ENCODE measurements around the gene ADGRA1. TPM values are rescaled to one million over a fixed set of nuclear protein-coding genes. Genes with fewer than 3 reads are reported as not detected.

Gene ADGRA1
- total and polyA plus RNA-seq, 2 experiments from 2014 or later = 0.23 to 0.52 TPM

DNA sequence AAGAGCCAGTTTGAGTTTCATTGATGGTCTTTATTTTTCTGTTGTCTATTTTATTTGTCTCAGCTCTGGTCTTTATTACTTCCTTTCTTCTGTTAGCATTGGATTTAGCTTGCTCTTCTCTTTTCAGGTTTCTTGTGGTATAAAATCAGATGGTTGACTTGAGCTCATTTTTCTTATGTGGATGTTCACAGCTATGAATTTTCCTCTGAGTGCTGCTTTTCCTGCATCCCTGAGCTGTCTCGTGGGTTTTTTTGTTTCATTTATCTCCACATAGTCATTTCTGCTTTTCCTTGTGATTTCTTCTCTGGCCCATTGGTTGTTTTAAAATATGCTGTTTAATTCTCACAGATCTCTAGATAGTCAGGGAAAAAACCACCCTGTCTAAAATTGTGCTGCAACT lies 19.7 kb downstream of the ADGRA1 start:
- Histone ChIP-seq H3F3A (replicated peaks; ENCODE audit: low read depth) (no peaks in the 10 kb centered on the region), H3K4me1 (ENCODE audit: insufficient read depth) (no peaks in the 10 kb centered on the region), H3K36me3 (ENCODE audit: insufficient read depth) (no peaks in the 10 kb centered on the region), H2AFZ (no peak overlapping the region), H3K27me3 (ENCODE audit: insufficient read depth) (no peaks in the 10 kb centered on the region), H4K20me1 (replicated peaks; ENCODE audit: insufficient read depth) (no peaks in the 10 kb centered on the region), H3K27ac (ENCODE audit: low read depth) (no peak overlapping the region), H3K9me2 (ENCODE audit: insufficient read depth) (no peaks in the 10 kb centered on the region), H3K4me2 (no peak overlapping the region), H3K4me3 (no peak overlapping the region), H3K79me2 (replicated peaks; ENCODE audit: insufficient read depth) (no peaks in the 10 kb centered on the region)
- Mint-ChIP-seq H3K4me1 (peaks cover 3% of the 10 kb centered on the region), H3K4me3 (no peak overlapping the region), H3K9me3 (peaks cover 36% of the 10 kb centered on the region), H3K27me3 (ENCODE audit: insufficient read depth, low read depth, poor library complexity) (peaks cover 3% of the 10 kb centered on the region), H3K27ac (no peak overlapping the region), H3K36me3 (ENCODE audit: low read depth) (peaks cover 6% of the 10 kb centered on the region; the same call in 2 of the 3 replicates)
- TF ChIP-seq CTCF (conservative IDR thresholded peaks at IDR 0.05; ENCODE audit: low read depth in 2 of 2) (no peak), ZNF462 (CRISPR knock-in tag; IDR thresholded peaks at IDR 0.05) (no peak), EZH2 (IDR thresholded peaks at IDR 0.05; ENCODE audit: low read depth, unreplicated experiment) (no peak), ZNF114 (CRISPR knock-in tag; IDR thresholded peaks at IDR 0.05) (no peak), EZH2phosphoT487 (IDR thresholded peaks at IDR 0.05; ENCODE audit: unreplicated experiment) (no peak), CREB1 (CRISPR knock-in tag; IDR thresholded peaks at IDR 0.05; ENCODE audit: low read depth) (no peak), STAT1 (IDR thresholded peaks at IDR 0.05; ENCODE audit: unreplicated experiment) (no peak)
- TF ChIP-seq, protein P1, sequence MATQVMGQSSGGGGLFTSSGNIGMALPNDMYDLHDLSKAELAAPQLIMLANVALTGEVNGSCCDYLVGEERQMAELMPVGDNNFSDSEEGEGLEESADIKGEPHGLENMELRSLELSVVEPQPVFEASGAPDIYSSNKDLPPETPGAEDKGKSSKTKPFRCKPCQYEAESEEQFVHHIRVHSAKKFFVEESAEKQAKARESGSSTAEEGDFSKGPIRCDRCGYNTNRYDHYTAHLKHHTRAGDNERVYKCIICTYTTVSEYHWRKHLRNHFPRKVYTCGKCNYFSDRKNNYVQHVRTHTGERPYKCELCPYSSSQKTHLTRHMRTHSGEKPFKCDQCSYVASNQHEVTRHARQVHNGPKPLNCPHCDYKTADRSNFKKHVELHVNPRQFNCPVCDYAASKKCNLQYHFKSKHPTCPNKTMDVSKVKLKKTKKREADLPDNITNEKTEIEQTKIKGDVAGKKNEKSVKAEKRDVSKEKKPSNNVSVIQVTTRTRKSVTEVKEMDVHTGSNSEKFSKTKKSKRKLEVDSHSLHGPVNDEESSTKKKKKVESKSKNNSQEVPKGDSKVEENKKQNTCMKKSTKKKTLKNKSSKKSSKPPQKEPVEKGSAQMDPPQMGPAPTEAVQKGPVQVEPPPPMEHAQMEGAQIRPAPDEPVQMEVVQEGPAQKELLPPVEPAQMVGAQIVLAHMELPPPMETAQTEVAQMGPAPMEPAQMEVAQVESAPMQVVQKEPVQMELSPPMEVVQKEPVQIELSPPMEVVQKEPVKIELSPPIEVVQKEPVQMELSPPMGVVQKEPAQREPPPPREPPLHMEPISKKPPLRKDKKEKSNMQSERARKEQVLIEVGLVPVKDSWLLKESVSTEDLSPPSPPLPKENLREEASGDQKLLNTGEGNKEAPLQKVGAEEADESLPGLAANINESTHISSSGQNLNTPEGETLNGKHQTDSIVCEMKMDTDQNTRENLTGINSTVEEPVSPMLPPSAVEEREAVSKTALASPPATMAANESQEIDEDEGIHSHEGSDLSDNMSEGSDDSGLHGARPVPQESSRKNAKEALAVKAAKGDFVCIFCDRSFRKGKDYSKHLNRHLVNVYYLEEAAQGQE (IDR thresholded peaks at IDR 0.05; ENCODE audit: unreplicated experiment) = no peak
- ATAC-seq (no peak), DNase-seq (ENCODE audit: low spot score) (no peak)
